Keratinocyte (primary cell): ENCODE measurements around the gene NLRP1. TPM values are rescaled to one million over a fixed set of nuclear protein-coding genes. Genes with fewer than 3 reads are reported as not detected.

ENCODE experiments used
- DNase-seq: peaks from one replicate; pipeline ENCODE4 v3.0.0-alpha.2; 2011; ENCODE audit warnings: low read depth, missing footprints, low spot score
- FAIRE-seq: peaks from 2 replicates; lab custom pipeline; 2011; peaks lifted over from hg19 to GRCh38; lab: Jason Lieb, UNC
- H2AFZ ChIP-seq: 2 replicates; pipeline ENCODE4 v1.6.0; 2012; ENCODE audit warnings: low read length, control low read depth, inconsistent platforms; ENCODE audit not compliant: control insufficient read depth
- H3K27ac ChIP-seq: 2 replicates; pipeline ENCODE4 v1.5.1; 2011; ENCODE audit warnings: low read length; ENCODE audit not compliant: control insufficient read depth, insufficient read depth
- H3K27me3 ChIP-seq: 3 replicates; pipeline ENCODE4 v1.6.0; 2011; ENCODE audit warnings: low read length; ENCODE audit not compliant: control insufficient read depth, insufficient read depth; ENCODE audit errors: extremely low read depth
- H3K36me3 ChIP-seq, 2 experiments: 2 replicates in 1 of 2; 3 replicates in 1 of 2; pipeline ENCODE4 v1.5.1; 2011; ENCODE audit warnings: low read length in 2 of 2, mild to moderate bottlenecking in 1 of 2; ENCODE audit not compliant: control insufficient read depth in 2 of 2, insufficient read depth in 2 of 2; ENCODE audit errors: extremely low read depth in 1 of 2
- H3K4me1 ChIP-seq: 3 replicates; pipeline ENCODE4 v1.5.1; 2011; ENCODE audit warnings: low read length; ENCODE audit not compliant: control insufficient read depth, insufficient read depth; ENCODE audit errors: extremely low read depth
- H3K4me2 ChIP-seq: 3 replicates; pipeline ENCODE4 v1.6.0; 2011; ENCODE audit warnings: low read depth, low read length; ENCODE audit not compliant: control insufficient read depth, insufficient read depth; ENCODE audit errors: extremely low read depth
- H3K4me3 ChIP-seq, 3 experiments: fragments of 200-600 bp in 1 of 3; sonication (generic) in 1 of 3; 2 replicates in 2 of 3; 3 replicates in 1 of 3; pipeline ENCODE4 v1.5.1; 2011 to 2016; ENCODE audit warnings: low read length in 3 of 3, mild to moderate bottlenecking in 3 of 3, control low read depth in 2 of 3, inconsistent platforms in 1 of 3, low read depth in 1 of 3, mixed read lengths in 1 of 3, mixed run types in 1 of 3, moderate library complexity in 1 of 3; ENCODE audit not compliant: control insufficient read depth in 2 of 3, insufficient read depth in 2 of 3; ENCODE audit errors: extremely low read depth in 1 of 3
- H3K79me2 ChIP-seq: 2 replicates; pipeline ENCODE4 v1.6.0; 2012; ENCODE audit warnings: low read length; ENCODE audit not compliant: control insufficient read depth, insufficient read depth
- H3K9ac ChIP-seq: 3 replicates; pipeline ENCODE4 v1.6.0; 2011; ENCODE audit warnings: low read length; ENCODE audit not compliant: control insufficient read depth, insufficient read depth; ENCODE audit errors: extremely low read depth
- H3K9me1 ChIP-seq: 3 replicates; pipeline ENCODE4 v1.6.0; 2011; ENCODE audit warnings: low read length; ENCODE audit not compliant: control insufficient read depth, insufficient read depth; ENCODE audit errors: extremely low read depth
- H3K9me3 ChIP-seq: 2 replicates; pipeline ENCODE4 v1.5.1; 2012; ENCODE audit warnings: low read depth, low read length; ENCODE audit not compliant: control insufficient read depth
- H4K20me1 ChIP-seq: 3 replicates; pipeline ENCODE4 v1.6.0; 2011; ENCODE audit warnings: low read length; ENCODE audit not compliant: control insufficient read depth, insufficient read depth; ENCODE audit errors: extremely low read depth
- EZH2 ChIP-seq: IDR thresholded peaks from one replicate; pipeline ENCODE4 v1.6.1; 2012; ENCODE audit warnings: inconsistent platforms, mild to moderate bottlenecking, low read length, moderate library complexity
- dilution Hi-C: fragments of 300-500 bp; cut with MboI; formaldehyde crosslinking; loops from one replicate; pipeline ENCODE4 v1.7.0; 2020; ENCODE audit warnings: low sequenced_read_pairs; ENCODE audit not compliant: extremely low pct_ligation_motif_present
- polyA plus RNA-seq, 5 experiments: library from polyadenylated mRNA; depleted of rRNA in 3 of 5; stranded (reverse) in 3 of 5; stranded (forward) in 1 of 5; unstranded in 1 of 5; fragments of >200 nt; gene quantifications; 1 replicate in 1 of 5; 2 replicates in 3 of 5; 3 replicates in 1 of 5; pipeline versions ENCODE4 v1.2.1 to v1.2.3, GENCODE V29; 2011 to 2012; ENCODE audit warnings: missing spikeins in 2 of 5, low read depth in 1 of 5, low replicate concordance in 1 of 5
- TF ChIP-seq, protein P1 (sequence below), 3 experiments: IDR thresholded peaks in 1 of 3; conservative IDR thresholded peaks in 1 of 3; optimal IDR thresholded peaks in 1 of 3; 2 replicates in 2 of 3; 3 replicates in 1 of 3; pipeline versions ENCODE3 to v1.5.1; 2011; ENCODE audit warnings: low read length in 3 of 3, mild to moderate bottlenecking in 3 of 3, moderate library complexity in 2 of 3, control low read depth in 1 of 3, inconsistent platforms in 1 of 3; ENCODE audit not compliant: insufficient read depth in 2 of 3; ENCODE audit errors: extremely low read depth in 1 of 3

NLRP1 gene
- polyA plus RNA-seq, 1 donor (not counting 4 experiments of a cell fraction or from before 2014, with no cell fraction given), result 20.1 TPM

GRCh38 chr17:5541610-5542202 lies 42.6 kb downstream of the NLRP1 start:
- dilution Hi-C loops, result no loop called here
- H3K27me3 ChIP-seq, result no peaks in the 10 kb centered on the region
- no peak overlapping the region for H3K9ac ChIP-seq
- H3K79me2 ChIP-seq, result no peaks in the 10 kb centered on the region
- no peaks in the 10 kb centered on the region for H3K9me3 ChIP-seq
- H3K4me1 ChIP-seq, result no peaks in the 10 kb centered on the region
- no peak overlapping the region for H3K27ac ChIP-seq
- TF ChIP-seq EZH2, result no peak
- TF ChIP-seq, protein P1, sequence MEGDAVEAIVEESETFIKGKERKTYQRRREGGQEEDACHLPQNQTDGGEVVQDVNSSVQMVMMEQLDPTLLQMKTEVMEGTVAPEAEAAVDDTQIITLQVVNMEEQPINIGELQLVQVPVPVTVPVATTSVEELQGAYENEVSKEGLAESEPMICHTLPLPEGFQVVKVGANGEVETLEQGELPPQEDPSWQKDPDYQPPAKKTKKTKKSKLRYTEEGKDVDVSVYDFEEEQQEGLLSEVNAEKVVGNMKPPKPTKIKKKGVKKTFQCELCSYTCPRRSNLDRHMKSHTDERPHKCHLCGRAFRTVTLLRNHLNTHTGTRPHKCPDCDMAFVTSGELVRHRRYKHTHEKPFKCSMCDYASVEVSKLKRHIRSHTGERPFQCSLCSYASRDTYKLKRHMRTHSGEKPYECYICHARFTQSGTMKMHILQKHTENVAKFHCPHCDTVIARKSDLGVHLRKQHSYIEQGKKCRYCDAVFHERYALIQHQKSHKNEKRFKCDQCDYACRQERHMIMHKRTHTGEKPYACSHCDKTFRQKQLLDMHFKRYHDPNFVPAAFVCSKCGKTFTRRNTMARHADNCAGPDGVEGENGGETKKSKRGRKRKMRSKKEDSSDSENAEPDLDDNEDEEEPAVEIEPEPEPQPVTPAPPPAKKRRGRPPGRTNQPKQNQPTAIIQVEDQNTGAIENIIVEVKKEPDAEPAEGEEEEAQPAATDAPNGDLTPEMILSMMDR (optimal IDR thresholded peaks at IDR 0.05 in 1 of 3, IDR thresholded peaks at IDR 0.05 in 1 of 3, conservative IDR thresholded peaks at IDR 0.05 in 1 of 3; ENCODE audit: extremely low read depth in 1 of 3, insufficient read depth in 2 of 3, low read length in 3 of 3), result no peak
- no peak overlapping the region for H2AFZ ChIP-seq
- no peak overlapping the region for H3K4me3 ChIP-seq
- H3K36me3 ChIP-seq, result peaks cover 37 to 46% of the 10 kb centered on the region in 2 experiments
- DNase-seq (no peak), FAIRE-seq (no peak)
- H4K20me1 ChIP-seq, result no peaks in the 10 kb centered on the region
- H3K9me1 ChIP-seq, result peaks cover 3% of the 10 kb centered on the region
- H3K4me2 ChIP-seq, result no peak overlapping the region

DNA sequence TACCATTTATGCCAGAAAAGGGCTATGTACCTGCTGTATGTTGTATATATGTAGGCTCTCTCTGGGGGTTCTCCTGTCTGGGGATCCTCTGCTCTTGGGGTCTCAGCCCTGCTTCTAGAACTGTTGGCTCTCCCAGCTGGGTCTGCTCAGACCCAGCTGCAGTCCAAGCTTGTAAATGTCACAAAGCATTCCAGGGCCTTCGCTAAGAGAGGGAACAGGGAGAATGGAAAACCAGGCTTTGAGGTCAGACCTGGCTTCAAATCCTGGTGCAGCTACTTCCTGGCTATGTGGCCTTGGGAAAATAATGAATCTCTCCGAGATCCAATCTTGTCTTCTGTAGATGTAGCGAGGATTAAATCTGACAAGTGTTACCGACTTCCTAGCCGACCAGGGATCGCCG lies 44.0 kb downstream of the NLRP1 start:
- Histone ChIP-seq H3K36me3 (peaks cover 29 to 47% of the 10 kb centered on the region in 2 experiments), H3K79me2 (no peaks in the 10 kb centered on the region), H3K4me2 (no peak overlapping the region), H4K20me1 (no peaks in the 10 kb centered on the region), H3K4me1 (no peaks in the 10 kb centered on the region), H3K27ac (no peak overlapping the region), H3K9ac (no peak overlapping the region), H3K9me3 (no peaks in the 10 kb centered on the region), H3K4me3 (no peak overlapping the region), H2AFZ (no peak overlapping the region), H3K27me3 (no peaks in the 10 kb centered on the region), H3K9me1 (no peaks in the 10 kb centered on the region)
- TF ChIP-seq, protein P1 (optimal IDR thresholded peaks at IDR 0.05 in 1 of 3, IDR thresholded peaks at IDR 0.05 in 1 of 3, conservative IDR thresholded peaks at IDR 0.05 in 1 of 3; ENCODE audit: extremely low read depth in 1 of 3, insufficient read depth in 2 of 3, low read length in 3 of 3), result no peak
- TF ChIP-seq EZH2, result no peak
- dilution Hi-C loops, result no loop called here
- FAIRE-seq (no peak), DNase-seq (no peak)
